ENCODE data around the gene SLC16A3. TPM values are rescaled to one million over a fixed set of nuclear protein-coding genes. Genes with fewer than 3 reads are reported as not detected.

The SLC16A3 gene
- total and polyA plus RNA-seq, 4 donors: 1.1 to 10.5 (median 8.8) TPM

GRCh38 chr17:82255402-82255972 lies 26.6 kb downstream of the SLC16A3 start:
- Histone ChIP-seq H3K36me3 (ENCODE audit: control insufficient read depth in 4 of 4, insufficient read depth in 3 of 4, low read depth in 1 of 4, low read length in 3 of 4) (peaks cover 25 to 63% (median 50%) of the 10 kb centered on the region in 4 donors), H3K9me3 (ENCODE audit: control insufficient read depth in 4 of 4, low read length in 3 of 4) (no peaks in the 10 kb centered on the region), H3K27ac (ENCODE audit: low read depth in 1 of 2, low read length in 2 of 2) (no peak overlapping the region), H3K9ac (ENCODE audit: low read depth in 1 of 2, low read length in 2 of 2) (no peak overlapping the region), H3K27me3 (ENCODE audit: control insufficient read depth in 4 of 4, insufficient read depth in 4 of 4, low read length in 3 of 4) (no peaks in the 10 kb centered on the region), H3K4me3 (ENCODE audit: low read depth in 1 of 3, low read length in 3 of 3) (no peak overlapping the region), H3K4me1 (ENCODE audit: control insufficient read depth in 4 of 4, insufficient read depth in 4 of 4, low read length in 3 of 4) (no peaks in the 10 kb centered on the region)
- no peak for TF ChIP-seq GABPA (IDR thresholded peaks at IDR 0.05 in 1 of 2, conservative IDR thresholded peaks at IDR 0.05 in 1 of 2)
- TF ChIP-seq TAF1 (conservative IDR thresholded peaks at IDR 0.05): no peak
- TF ChIP-seq SP1 (IDR thresholded peaks at IDR 0.05): no peak
- TF ChIP-seq, protein P1, sequence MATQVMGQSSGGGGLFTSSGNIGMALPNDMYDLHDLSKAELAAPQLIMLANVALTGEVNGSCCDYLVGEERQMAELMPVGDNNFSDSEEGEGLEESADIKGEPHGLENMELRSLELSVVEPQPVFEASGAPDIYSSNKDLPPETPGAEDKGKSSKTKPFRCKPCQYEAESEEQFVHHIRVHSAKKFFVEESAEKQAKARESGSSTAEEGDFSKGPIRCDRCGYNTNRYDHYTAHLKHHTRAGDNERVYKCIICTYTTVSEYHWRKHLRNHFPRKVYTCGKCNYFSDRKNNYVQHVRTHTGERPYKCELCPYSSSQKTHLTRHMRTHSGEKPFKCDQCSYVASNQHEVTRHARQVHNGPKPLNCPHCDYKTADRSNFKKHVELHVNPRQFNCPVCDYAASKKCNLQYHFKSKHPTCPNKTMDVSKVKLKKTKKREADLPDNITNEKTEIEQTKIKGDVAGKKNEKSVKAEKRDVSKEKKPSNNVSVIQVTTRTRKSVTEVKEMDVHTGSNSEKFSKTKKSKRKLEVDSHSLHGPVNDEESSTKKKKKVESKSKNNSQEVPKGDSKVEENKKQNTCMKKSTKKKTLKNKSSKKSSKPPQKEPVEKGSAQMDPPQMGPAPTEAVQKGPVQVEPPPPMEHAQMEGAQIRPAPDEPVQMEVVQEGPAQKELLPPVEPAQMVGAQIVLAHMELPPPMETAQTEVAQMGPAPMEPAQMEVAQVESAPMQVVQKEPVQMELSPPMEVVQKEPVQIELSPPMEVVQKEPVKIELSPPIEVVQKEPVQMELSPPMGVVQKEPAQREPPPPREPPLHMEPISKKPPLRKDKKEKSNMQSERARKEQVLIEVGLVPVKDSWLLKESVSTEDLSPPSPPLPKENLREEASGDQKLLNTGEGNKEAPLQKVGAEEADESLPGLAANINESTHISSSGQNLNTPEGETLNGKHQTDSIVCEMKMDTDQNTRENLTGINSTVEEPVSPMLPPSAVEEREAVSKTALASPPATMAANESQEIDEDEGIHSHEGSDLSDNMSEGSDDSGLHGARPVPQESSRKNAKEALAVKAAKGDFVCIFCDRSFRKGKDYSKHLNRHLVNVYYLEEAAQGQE (IDR thresholded peaks at IDR 0.05): no peak
- no peak for TF ChIP-seq EGR1 (IDR thresholded peaks at IDR 0.05; ENCODE audit: low read depth in 2 of 2)
- no peak for TF ChIP-seq FOXA1 (IDR thresholded peaks at IDR 0.05)
- no peak for TF ChIP-seq FOXA2 (IDR thresholded peaks at IDR 0.05)
- no peak for TF ChIP-seq ZBTB33 (IDR thresholded peaks at IDR 0.05)
- no peak for TF ChIP-seq NR2F2 (IDR thresholded peaks at IDR 0.05)
- TF ChIP-seq HNF4G (IDR thresholded peaks at IDR 0.05): no peak
- no peak for TF ChIP-seq CTCF (IDR thresholded peaks at IDR 0.05; ENCODE audit: low read depth, low read length, missing input control)
- TF ChIP-seq, protein P2, sequence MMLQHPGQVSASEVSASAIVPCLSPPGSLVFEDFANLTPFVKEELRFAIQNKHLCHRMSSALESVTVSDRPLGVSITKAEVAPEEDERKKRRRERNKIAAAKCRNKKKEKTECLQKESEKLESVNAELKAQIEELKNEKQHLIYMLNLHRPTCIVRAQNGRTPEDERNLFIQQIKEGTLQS (IDR thresholded peaks at IDR 0.05): no peak
- no peak for TF ChIP-seq HNF4A (conservative IDR thresholded peaks at IDR 0.05)
- WGBS: 90% methylated on average over 15 of the region's 15 CpGs
- no peak for DNase-seq (ENCODE audit: low spot score)

DNA sequence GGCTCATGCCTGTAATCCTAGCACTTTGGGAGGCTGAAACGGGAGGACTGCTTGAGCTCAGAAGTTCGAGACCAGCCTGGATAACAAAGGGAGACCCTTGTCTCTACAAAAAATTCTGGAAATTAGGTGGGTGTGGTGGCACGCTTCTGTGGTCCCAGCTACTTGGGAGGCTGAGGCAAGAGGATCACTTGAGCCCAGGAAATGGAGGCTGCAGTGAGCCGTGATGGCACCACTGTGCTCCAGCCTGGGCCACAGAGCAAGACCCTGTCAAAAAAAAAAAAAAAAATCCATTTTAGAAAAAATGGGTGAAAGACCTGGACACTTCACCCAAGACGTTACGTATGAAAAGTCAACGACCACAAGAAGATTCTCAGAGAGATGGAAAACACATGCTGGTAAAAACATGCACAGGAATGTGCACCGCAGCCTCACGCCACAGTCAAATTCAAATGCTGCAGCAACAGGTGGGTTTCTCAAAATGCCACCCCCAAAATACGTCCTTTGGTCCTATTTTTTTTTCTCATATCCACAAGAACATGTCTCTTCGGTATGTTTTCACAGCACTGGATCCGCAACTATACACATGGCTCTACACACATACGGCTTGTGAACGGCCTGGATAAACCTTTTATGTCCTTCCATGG lies 27.5 kb downstream of the SLC16A3 start:
- TF ChIP-seq SP1 (IDR thresholded peaks at IDR 0.05) (no peak), GABPA (IDR thresholded peaks at IDR 0.05 in 1 of 2, conservative IDR thresholded peaks at IDR 0.05 in 1 of 2) (no peak), HNF4A (conservative IDR thresholded peaks at IDR 0.05) (no peak), HNF4G (IDR thresholded peaks at IDR 0.05) (no peak), ZBTB33 (IDR thresholded peaks at IDR 0.05) (no peak), NR2F2 (IDR thresholded peaks at IDR 0.05) (no peak), YY1 (IDR thresholded peaks at IDR 0.05) (no peak), FOXA2 (IDR thresholded peaks at IDR 0.05) (no peak), JUND (IDR thresholded peaks at IDR 0.05) (no peak), RAD21 (IDR thresholded peaks at IDR 0.05) (no peak)
- TF ChIP-seq, protein P3, sequence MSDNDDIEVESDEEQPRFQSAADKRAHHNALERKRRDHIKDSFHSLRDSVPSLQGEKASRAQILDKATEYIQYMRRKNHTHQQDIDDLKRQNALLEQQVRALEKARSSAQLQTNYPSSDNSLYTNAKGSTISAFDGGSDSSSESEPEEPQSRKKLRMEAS (IDR thresholded peaks at IDR 0.05): no peak
- TF ChIP-seq, protein P2 (IDR thresholded peaks at IDR 0.05): no peak
- peaks cover 24 to 63% (median 49%) of the 10 kb centered on the region in 4 donors for H3K36me3 ChIP-seq (ENCODE audit: control insufficient read depth in 4 of 4, insufficient read depth in 3 of 4, low read depth in 1 of 4, low read length in 3 of 4)
- DNase-seq (ENCODE audit: low spot score): no peak
- 95% methylated on average over 14 of the region's 14 CpGs for WGBS
- H3K4me3 ChIP-seq (ENCODE audit: low read depth in 1 of 3, low read length in 3 of 3): no peak overlapping the region
- no peak overlapping the region for H3K27ac ChIP-seq (ENCODE audit: low read depth in 1 of 2, low read length in 2 of 2)
- no peaks in the 10 kb centered on the region for H3K9me3 ChIP-seq (ENCODE audit: control insufficient read depth in 4 of 4, low read length in 3 of 4)
- H3K4me1 ChIP-seq (ENCODE audit: control insufficient read depth in 4 of 4, insufficient read depth in 4 of 4, low read length in 3 of 4): no peaks in the 10 kb centered on the region
- no peaks in the 10 kb centered on the region for H3K27me3 ChIP-seq (ENCODE audit: control insufficient read depth in 4 of 4, insufficient read depth in 4 of 4, low read length in 3 of 4)
- no peak overlapping the region for H3K9ac ChIP-seq (ENCODE audit: low read depth in 1 of 2, low read length in 2 of 2)
